ENCODE measurements around the gene C4orf50.

The C4orf50 gene

GRCh38 chr4:6043188-6043587, 25.0 kb upstream of the C4orf50 start:
- DNase-seq: no peak

- no peak for DNase-seq
Observed at GRCh38 chr4:6042293-6043063, 24.2 kb upstream of the C4orf50 start.

- DNase-seq: no peak
Observed at GRCh38 chr4:6041800-6042199, 23.6 kb upstream of the C4orf50 start.

- DNase-seq: no peak
Observed at GRCh38 chr4:6038711-6039110, 20.5 kb upstream of the C4orf50 start.

- DNase-seq: no peak
Observed at GRCh38 chr4:6035786-6036185, 17.6 kb upstream of the C4orf50 start.

GRCh38 chr4:6033381-6033780, 15.2 kb upstream of the C4orf50 start:
- no peak for DNase-seq

- no peak for DNase-seq
Observed at GRCh38 chr4:6032249-6033244, 14.3 kb upstream of the C4orf50 start.

- DNase-seq: no peak
Observed at GRCh38 chr4:6031846-6032245, 13.6 kb upstream of the C4orf50 start.

GRCh38 chr4:6030679-6031078, 12.4 kb upstream of the C4orf50 start:
- no peak for DNase-seq

GRCh38 chr4:6029254-6029653, 11.0 kb upstream of the C4orf50 start:
- DNase-seq: no peak

- no peak for DNase-seq
Observed at GRCh38 chr4:6028168-6028567, 9.9 kb upstream of the C4orf50 start.

- no peak for DNase-seq
Observed at GRCh38 chr4:6027392-6027791, 9.2 kb upstream of the C4orf50 start.

- DNase-seq: no peak
Observed at GRCh38 chr4:6024313-6024960, 6.2 kb upstream of the C4orf50 start.

- DNase-seq: no peak
Observed at GRCh38 chr4:6023731-6024130, 5.5 kb upstream of the C4orf50 start.

GRCh38 chr4:6022607-6023288, 4.5 kb upstream of the C4orf50 start:
- no peak for DNase-seq

- no peak for DNase-seq
Observed at GRCh38 chr4:6021831-6022606, 3.8 kb upstream of the C4orf50 start.

GRCh38 chr4:6020613-6021012, 2.4 kb upstream of the C4orf50 start:
- no peak for DNase-seq

GRCh38 chr4:6019316-6020263, 1.4 kb upstream of the C4orf50 start:
- no peak for DNase-seq

GRCh38 chr4:6017800-6018199, 431 bp downstream of the C4orf50 start:
- DNase-seq: no peak

- DNase-seq: no peak
Observed at GRCh38 chr4:6017030-6017429, 1.2 kb downstream of the C4orf50 start.

GRCh38 chr4:6013564-6013963, 4.7 kb downstream of the C4orf50 start:
- no peak for DNase-seq
